PFSK-1 (cell line): ENCODE measurements around the gene GALNT18.

Experiments used
- POLR2AphosphoS5 ChIP-seq: IDR thresholded peaks from 2 replicates; pipeline ENCODE4 v1.6.1; 2012; ENCODE audit warnings: low read depth, mild to moderate bottlenecking, control low read depth, low read length, moderate library complexity
- REST ChIP-seq, 2 experiments: IDR thresholded peaks; 2 replicates each; pipeline versions ENCODE4 v1.6.1 to v1.8.0; 2011 to 2012; ENCODE audit warnings: low read depth in 2 of 2, low read length in 2 of 2, control low read depth in 1 of 2, inconsistent platforms in 1 of 2, mild to moderate bottlenecking in 1 of 2, moderate library complexity in 1 of 2; ENCODE audit not compliant: insufficient read depth in 1 of 2
- TAF1 ChIP-seq: IDR thresholded peaks from 2 replicates; pipeline ENCODE4 v1.6.1; 2012; ENCODE audit warnings: low read length, control low read depth, borderline replicate concordance; ENCODE audit not compliant: insufficient read depth

- TF ChIP-seq REST (IDR thresholded peaks at IDR 0.05; ENCODE audit: insufficient read depth in 1 of 2, low read depth in 2 of 2, low read length in 2 of 2) (no peak), POLR2AphosphoS5 (no peak), TAF1 (no peak)
Measured at GRCh38 chr11:11570823-11571222, 51.0 kb downstream of the GALNT18 start.
